ENCODE data around the gene SGSM1. TPM values are rescaled to one million over a fixed set of nuclear protein-coding genes. Genes with fewer than 3 reads are reported as not detected.

Gene SGSM1
- total RNA-seq, 2 experiments from 2014 or later = 0.12 to 0.15 TPM

GRCh38 chr22:24812950-24813775, 7.2 kb downstream of the SGSM1 start:
- no peak for DNase-seq
- H3K4me1 Mint-ChIP-seq = peaks cover 10% of the 10 kb centered on the region
- peaks cover 15% of the 10 kb centered on the region for H3K27me3 Mint-ChIP-seq
- no peak overlapping the region for H3K27ac Mint-ChIP-seq
- H3K9me3 Mint-ChIP-seq = peaks cover 13% of the 10 kb centered on the region
- ChIA-PET POLR2A (no interaction called here), CTCF (interaction anchor here (0.5 kb wide), 1 partner anchor 317 kb away, joined by 4 read pairs; no protein-coding TSS in a partner anchor)
- no peaks in the 10 kb centered on the region for H3K36me3 Mint-ChIP-seq (ENCODE audit: low read depth)
- no peak overlapping the region for H3K4me3 Mint-ChIP-seq

- Mint-ChIP-seq H3K4me1 (peaks cover 10% of the 10 kb centered on the region), H3K27me3 (peaks cover 10% of the 10 kb centered on the region), H3K9me3 (peaks cover 13% of the 10 kb centered on the region), H3K27ac (no peak overlapping the region), H3K36me3 (ENCODE audit: low read depth) (no peaks in the 10 kb centered on the region), H3K4me3 (no peak overlapping the region)
- POLR2A ChIA-PET = no interaction called here
- CTCF ChIA-PET = interaction anchor here (0.5 kb wide), 1 partner anchor 316 kb away, joined by 4 read pairs; no protein-coding TSS in a partner anchor
- no peak for DNase-seq
These were observed 8.1 kb downstream of the SGSM1 start for GRCh38 chr22:24813861-24814770.

GRCh38 chr22:24816806-24817205, 10.8 kb downstream of the SGSM1 start:
- ChIA-PET CTCF (no interaction called here), POLR2A (no interaction called here)
- H3K36me3 Mint-ChIP-seq (ENCODE audit: low read depth) = no peaks in the 10 kb centered on the region
- no peak overlapping the region for H3K27ac Mint-ChIP-seq
- no peak for DNase-seq
- H3K4me1 Mint-ChIP-seq = no peaks in the 10 kb centered on the region
- H3K4me3 Mint-ChIP-seq = no peak overlapping the region
- peaks cover 13% of the 10 kb centered on the region for H3K9me3 Mint-ChIP-seq
- H3K27me3 Mint-ChIP-seq = peaks cover 7% of the 10 kb centered on the region

GRCh38 chr22:24819487-24819886, 13.5 kb downstream of the SGSM1 start:
- H3K9me3 Mint-ChIP-seq = peaks cover 13% of the 10 kb centered on the region
- no peak for DNase-seq
- CTCF ChIA-PET = no interaction called here
- H3K4me3 Mint-ChIP-seq = no peak overlapping the region
- no peaks in the 10 kb centered on the region for H3K27me3 Mint-ChIP-seq
- no peaks in the 10 kb centered on the region for H3K4me1 Mint-ChIP-seq
- H3K27ac Mint-ChIP-seq = no peak overlapping the region
- no peaks in the 10 kb centered on the region for H3K36me3 Mint-ChIP-seq (ENCODE audit: low read depth)
- POLR2A ChIA-PET = no interaction called here

GRCh38 chr22:24819911-24820461, 14.0 kb downstream of the SGSM1 start:
- Mint-ChIP-seq H3K36me3 (ENCODE audit: low read depth) (no peaks in the 10 kb centered on the region), H3K9me3 (peaks cover 11% of the 10 kb centered on the region), H3K27ac (no peak overlapping the region), H3K4me3 (no peak overlapping the region), H3K4me1 (no peaks in the 10 kb centered on the region), H3K27me3 (no peaks in the 10 kb centered on the region)
- DNase-seq = no peak
- POLR2A ChIA-PET = no interaction called here
- CTCF ChIA-PET = no interaction called here

GRCh38 chr22:24822471-24822870, 16.5 kb downstream of the SGSM1 start:
- H3K27ac Mint-ChIP-seq = no peak overlapping the region
- H3K9me3 Mint-ChIP-seq = no peaks in the 10 kb centered on the region
- POLR2A ChIA-PET = no interaction called here
- H3K4me1 Mint-ChIP-seq = no peaks in the 10 kb centered on the region
- CTCF ChIA-PET = interaction anchor here (0.7 to 1.0 kb wide), 2 partner anchors 14 to 28 kb away, joined by 3 to 4 read pairs; no protein-coding TSS in a partner anchor
- DNase-seq = no peak
- H3K36me3 Mint-ChIP-seq (ENCODE audit: low read depth) = no peaks in the 10 kb centered on the region
- no peaks in the 10 kb centered on the region for H3K27me3 Mint-ChIP-seq
- H3K4me3 Mint-ChIP-seq = no peak overlapping the region

GRCh38 chr22:24823787-24824186, 17.8 kb downstream of the SGSM1 start:
- CTCF ChIA-PET = interaction anchor here (0.9 kb wide), 1 partner anchor 19 kb away, joined by 4 read pairs; no protein-coding TSS in a partner anchor
- POLR2A ChIA-PET = no interaction called here
- Mint-ChIP-seq H3K27me3 (no peaks in the 10 kb centered on the region), H3K4me3 (no peak overlapping the region), H3K27ac (no peak overlapping the region), H3K36me3 (ENCODE audit: low read depth) (no peaks in the 10 kb centered on the region), H3K9me3 (no peaks in the 10 kb centered on the region), H3K4me1 (no peaks in the 10 kb centered on the region)
- DNase-seq = no peak

- Mint-ChIP-seq H3K27ac (no peak overlapping the region), H3K4me3 (no peak overlapping the region), H3K36me3 (ENCODE audit: low read depth) (no peaks in the 10 kb centered on the region), H3K9me3 (no peaks in the 10 kb centered on the region), H3K4me1 (no peaks in the 10 kb centered on the region), H3K27me3 (no peaks in the 10 kb centered on the region)
- ChIA-PET POLR2A (no interaction called here), CTCF (interaction anchor here (0.9 kb wide), 1 partner anchor 18 kb away, joined by 4 read pairs; no protein-coding TSS in a partner anchor)
- DNase-seq = no peak
These were observed 18.2 kb downstream of the SGSM1 start for GRCh38 chr22:24824250-24824649.

GRCh38 chr22:24824915-24825314, 18.9 kb downstream of the SGSM1 start:
- ChIA-PET CTCF (no interaction called here), POLR2A (no interaction called here)
- Mint-ChIP-seq H3K27ac (no peak overlapping the region), H3K36me3 (ENCODE audit: low read depth) (no peaks in the 10 kb centered on the region), H3K4me3 (no peak overlapping the region), H3K27me3 (no peaks in the 10 kb centered on the region), H3K9me3 (no peaks in the 10 kb centered on the region), H3K4me1 (no peaks in the 10 kb centered on the region)
- DNase-seq = no peak

GRCh38 chr22:24826710-24827285, 20.8 kb downstream of the SGSM1 start:
- Mint-ChIP-seq H3K36me3 (ENCODE audit: low read depth) (no peaks in the 10 kb centered on the region), H3K4me1 (no peaks in the 10 kb centered on the region), H3K27ac (no peak overlapping the region), H3K9me3 (no peaks in the 10 kb centered on the region), H3K27me3 (no peaks in the 10 kb centered on the region), H3K4me3 (no peak overlapping the region)
- ChIA-PET CTCF (no interaction called here), POLR2A (no interaction called here)
- no peak for DNase-seq

GRCh38 chr22:24827296-24827695, 21.3 kb downstream of the SGSM1 start:
- no peaks in the 10 kb centered on the region for H3K9me3 Mint-ChIP-seq
- no peaks in the 10 kb centered on the region for H3K27me3 Mint-ChIP-seq
- no peak overlapping the region for H3K4me3 Mint-ChIP-seq
- no peak overlapping the region for H3K27ac Mint-ChIP-seq
- POLR2A ChIA-PET = no interaction called here
- H3K4me1 Mint-ChIP-seq = no peaks in the 10 kb centered on the region
- H3K36me3 Mint-ChIP-seq (ENCODE audit: low read depth) = no peaks in the 10 kb centered on the region
- CTCF ChIA-PET = interaction anchor here (0.6 to 1.2 kb wide), 2 partner anchors 23 to 28 kb away, joined by 3 read pairs; no protein-coding TSS in a partner anchor
- no peak for DNase-seq

- no peak for DNase-seq
- POLR2A ChIA-PET = no interaction called here
- Mint-ChIP-seq H3K36me3 (ENCODE audit: low read depth) (no peaks in the 10 kb centered on the region), H3K27ac (no peak overlapping the region), H3K4me3 (no peak overlapping the region), H3K9me3 (no peaks in the 10 kb centered on the region), H3K4me1 (no peaks in the 10 kb centered on the region), H3K27me3 (no peaks in the 10 kb centered on the region)
- CTCF ChIA-PET = interaction anchor here (0.5 to 1.5 kb wide), 3 partner anchors 20 to 249 kb away, joined by 3 to 7 read pairs (median 3); no protein-coding TSS in a partner anchor
These were observed 24.4 kb downstream of the SGSM1 start for GRCh38 chr22:24830205-24830979.

Data from activated CD4-positive, alpha-beta T cell treated with anti-CD3 and anti-CD28 coated beads, Interleukin-2, amount 10 ng/mL, durations not matched to agents 7 days and 5 days (primary cell).